ENCODE measurements around the gene VWA8. TPM values are rescaled to one million over a fixed set of nuclear protein-coding genes. Genes with fewer than 3 reads are reported as not detected.

VWA8 gene
- polyA plus RNA-seq, 1 of the 3 experiments (the other 2 are of a cell fraction), result 5.5 TPM

GRCh38 chr13:41827507-41828213, 133.2 kb downstream of the VWA8 start:
- Histone ChIP-seq H4K20me1 (ENCODE audit: insufficient read depth) (no peaks in the 10 kb centered on the region), H2AFZ (ENCODE audit: low read depth) (no peak overlapping the region), H3K27ac (ENCODE audit: low read depth in 2 of 2, low read length in 1 of 2) (peak overlapping the region; percentile 50 to 77; a peak in 3 of 4 replicates), H3K79me2 (ENCODE audit: insufficient read depth) (no peaks in the 10 kb centered on the region), H3K9me2 (no peaks in the 10 kb centered on the region), H3K9ac (peak overlapping the region; percentile 6; the same call in 1 of the 2 replicates), H3K9me3 (no peaks in the 10 kb centered on the region), H3K4me3 (ENCODE audit: low read depth in 2 of 2, low read length in 1 of 2) (no peak overlapping the region), H3K4me1 (ENCODE audit: control insufficient read depth in 1 of 2, insufficient read depth in 2 of 2, low read depth in 1 of 2, low read length in 1 of 2) (peaks cover 0 to 10% of the 10 kb centered on the region in 2 experiments; a peak in 2 of 4 replicates), H3K4me2 (peak overlapping the region; percentile 42), H3K27me3 (ENCODE audit: insufficient read depth) (no peaks in the 10 kb centered on the region), H3F3A (replicated peaks; ENCODE audit: insufficient read depth) (peaks cover 20% of the 10 kb centered on the region), H3K36me3 (replicated peaks in 1 of 2; ENCODE audit: control insufficient read depth in 1 of 2, insufficient read depth in 2 of 2, low read length in 1 of 2) (no peaks in the 10 kb centered on the region)
- no peak for DNase-seq
- WGBS (ENCODE audit: low lambda C conversion rate), result 19% methylated on average over 5 of the region's 5 CpGs
- CTCF ChIA-PET, result no interaction called here
- POLR2A ChIA-PET, result no interaction called here
- TF ChIP-seq SIN3A (IDR thresholded peaks at IDR 0.05; ENCODE audit: borderline replicate concordance, low read depth, low read length), result peak; percentile 55; the same call in 1 of the 2 replicates
- TF ChIP-seq PBX3 (IDR thresholded peaks at IDR 0.05), result peak; percentile 87
- TF ChIP-seq FOXJ3 (CRISPR knock-in tag; IDR thresholded peaks at IDR 0.05), result no peak
- no peak for TF ChIP-seq GABPA (IDR thresholded peaks at IDR 0.05; ENCODE audit: low read depth)
- TF ChIP-seq FOSL2 (IDR thresholded peaks at IDR 0.05; ENCODE audit: borderline replicate concordance, low read depth), result peak; percentile 91
- no peak for TF ChIP-seq IRF3 (IDR thresholded peaks at IDR 0.05; ENCODE audit: low read depth, low read length)
- TF ChIP-seq EZH2phosphoT487 (IDR thresholded peaks at IDR 0.05; ENCODE audit: borderline replicate concordance, low read depth), result no peak
- TF ChIP-seq GATA2 (CRISPR knock-in tag; IDR thresholded peaks at IDR 0.05), result no peak
- TF ChIP-seq EP300 (IDR thresholded peaks at IDR 0.05; ENCODE audit: borderline replicate concordance in 1 of 2, low read depth in 1 of 2, low read length in 1 of 2), result peak; percentile 55 to 66; a peak in 3 of 4 replicates
- no peak for TF ChIP-seq YY1 (IDR thresholded peaks at IDR 0.05; ENCODE audit: low read depth)
- no peak for TF ChIP-seq CHD2 (IDR thresholded peaks at IDR 0.05; ENCODE audit: low read length, partially characterized antibody)
- TF ChIP-seq TCF12 (IDR thresholded peaks at IDR 0.05), result peak; percentile 87
- no peak for TF ChIP-seq CTCF (IDR thresholded peaks at IDR 0.05)
- no peak for TF ChIP-seq REST (IDR thresholded peaks at IDR 0.05; ENCODE audit: low read depth, low read length)
- TF ChIP-seq USF1 (IDR thresholded peaks at IDR 0.05; ENCODE audit: borderline replicate concordance, low read depth), result no peak
- peak; percentile 83 for TF ChIP-seq JUND (IDR thresholded peaks at IDR 0.05)
- TF ChIP-seq TAF1 (IDR thresholded peaks at IDR 0.05; ENCODE audit: borderline replicate concordance, low read depth, low read length), result no peak
- no peak for TF ChIP-seq MXI1 (IDR thresholded peaks at IDR 0.05; ENCODE audit: low read depth, low read length)
- TF ChIP-seq NRF1 (IDR thresholded peaks at IDR 0.05; ENCODE audit: low read depth, low read length), result no peak
- TF ChIP-seq SMC3 (IDR thresholded peaks at IDR 0.05; ENCODE audit: low read depth, low read length), result no peak
- TF ChIP-seq MAX (IDR thresholded peaks at IDR 0.05; ENCODE audit: low read depth), result peak; percentile 35; the same call in 1 of the 2 replicates
- TF ChIP-seq USF2 (IDR thresholded peaks at IDR 0.05; ENCODE audit: borderline replicate concordance, low read depth, low read length), result no peak
- TF ChIP-seq RFX5 (IDR thresholded peaks at IDR 0.05; ENCODE audit: low read length), result no peak
